Fibroblast of skin of left biceps (primary cell): ENCODE measurements around the gene ASTN2.

Experiments
- DNase-seq, 2 experiments: peaks; one replicate each; pipeline ENCODE4 v3.0.0-alpha.2; 2013; ENCODE audit warnings: low read depth in 2 of 2

Gene ASTN2

GRCh38 chr9:116574027-116574679, 840.7 kb downstream of the ASTN2 start:
- no peak for DNase-seq

GRCh38 chr9:116572095-116572748, 842.6 kb downstream of the ASTN2 start:
- peak in 1 of 2 experiments; percentile 36 for DNase-seq

- no peak for DNase-seq
Observed at GRCh38 chr9:116569111-116569510, 845.7 kb downstream of the ASTN2 start.

- no peak for DNase-seq
Observed at GRCh38 chr9:116566677-116567488, 848.0 kb downstream of the ASTN2 start.

GRCh38 chr9:116565986-116566385, 848.9 kb downstream of the ASTN2 start:
- DNase-seq = no peak

GRCh38 chr9:116564266-116564793, 850.5 kb downstream of the ASTN2 start:
- DNase-seq = no peak

- no peak for DNase-seq
Observed at GRCh38 chr9:116558818-116559540, 855.9 kb downstream of the ASTN2 start.

- DNase-seq = no peak
Observed at GRCh38 chr9:116558035-116558434, 856.8 kb downstream of the ASTN2 start.

- DNase-seq = no peak
Observed at GRCh38 chr9:116555556-116556155, 859.2 kb downstream of the ASTN2 start.

GRCh38 chr9:116555119-116555518, 859.7 kb downstream of the ASTN2 start:
- DNase-seq = no peak

- no peak for DNase-seq
Observed at GRCh38 chr9:116550696-116551436, 864.0 kb downstream of the ASTN2 start.

- no peak for DNase-seq
Observed at GRCh38 chr9:116549786-116550660, 864.8 kb downstream of the ASTN2 start.

- DNase-seq = peak; percentile 79 to 81
Observed at GRCh38 chr9:116549061-116549664, 865.7 kb downstream of the ASTN2 start.

GRCh38 chr9:116547729-116548426, 867.0 kb downstream of the ASTN2 start:
- no peak for DNase-seq

GRCh38 chr9:116546711-116547581, 867.9 kb downstream of the ASTN2 start:
- no peak for DNase-seq

GRCh38 chr9:116544896-116545295, 870.0 kb downstream of the ASTN2 start:
- no peak for DNase-seq

- DNase-seq = peak; percentile 66 to 67
Observed at GRCh38 chr9:116543731-116544400, 871.0 kb downstream of the ASTN2 start.
